Posterior vena cava (tissue), 2 donors: ENCODE results near the gene IDH3A. TPM values are rescaled to one million over a fixed set of nuclear protein-coding genes. Genes with fewer than 3 reads are reported as not detected.

Experiments used
- DNase-seq: peaks from one replicate; pipeline ENCODE4 v3.0.0-alpha.2; 2020; ENCODE audit warnings: low spot score
- intact Hi-C, 2 donors: fragments of 100-400 bp; cut with DNase I; formaldehyde crosslinking; loops; one replicate each; pipeline versions ENCODE4 v1.14.1 to v1.14.2; 2022 to 2023
- total RNA-seq, 2 donors: library from RNA; stranded (reverse); fragmentation: NEBNext Ultra II Directional; extraction: Animal tissue kit (Norgen Biotek cat#: 25700); gene quantifications; one replicate each; pipeline ENCODE4 v1.2.1, GENCODE V29; 2021
- donor health status: DM: yes; HTN: yes; CAD: no.
- donor health status: DM: yes; HTN: yes; CAD: no.

IDH3A gene
- total RNA-seq, 2 donors from 2014 or later: 84.2 to 90.6 TPM

GRCh38 chr15:78208887-78209645 lies 59.9 kb downstream of the IDH3A start:
- intact Hi-C loops: no loop called here

DNA sequence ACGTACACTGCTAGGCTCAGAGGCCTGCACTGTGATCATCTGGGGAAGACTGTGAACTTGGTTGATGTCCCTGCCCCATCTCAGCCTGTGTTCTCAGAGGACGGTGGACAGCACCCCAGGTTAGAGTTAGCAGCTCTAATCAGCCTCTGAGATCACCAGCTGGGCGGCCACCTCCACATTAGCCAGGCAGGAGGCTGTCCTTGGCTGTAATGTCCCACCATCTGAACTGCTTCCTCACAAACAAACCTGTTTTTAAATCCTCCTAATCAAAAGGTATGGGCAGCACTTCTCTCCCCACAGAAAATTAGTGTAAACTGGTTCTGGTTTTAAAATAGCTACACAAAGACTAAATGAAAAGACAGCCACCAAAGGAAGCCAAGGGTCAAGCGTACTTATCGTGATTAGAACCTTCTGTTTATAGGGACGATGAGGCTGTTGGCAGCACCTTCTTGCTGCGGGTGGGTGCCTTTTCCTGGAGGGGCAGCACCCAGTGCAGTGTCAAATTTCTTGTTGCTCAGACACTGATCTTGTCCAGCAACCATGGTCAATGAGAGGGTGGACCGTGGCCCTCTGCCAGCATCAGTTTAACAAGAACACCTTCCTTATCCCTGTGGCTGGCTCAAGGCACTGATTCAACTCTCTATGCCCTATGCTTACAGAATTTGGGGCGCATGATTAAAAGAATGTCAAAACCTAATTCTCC lies 60.6 kb downstream of the IDH3A start:
- intact Hi-C loops: no loop called here
- DNase-seq: no peak

More at GRCh38 chr15:78208887-78209645, 59.9 kb downstream of the IDH3A start:
- DNase-seq: no peak

GRCh38 chr15:78210349-78210717 lies 61.2 kb downstream of the IDH3A start:
- intact Hi-C loops: no loop called here
- no peak for DNase-seq

DNA sequence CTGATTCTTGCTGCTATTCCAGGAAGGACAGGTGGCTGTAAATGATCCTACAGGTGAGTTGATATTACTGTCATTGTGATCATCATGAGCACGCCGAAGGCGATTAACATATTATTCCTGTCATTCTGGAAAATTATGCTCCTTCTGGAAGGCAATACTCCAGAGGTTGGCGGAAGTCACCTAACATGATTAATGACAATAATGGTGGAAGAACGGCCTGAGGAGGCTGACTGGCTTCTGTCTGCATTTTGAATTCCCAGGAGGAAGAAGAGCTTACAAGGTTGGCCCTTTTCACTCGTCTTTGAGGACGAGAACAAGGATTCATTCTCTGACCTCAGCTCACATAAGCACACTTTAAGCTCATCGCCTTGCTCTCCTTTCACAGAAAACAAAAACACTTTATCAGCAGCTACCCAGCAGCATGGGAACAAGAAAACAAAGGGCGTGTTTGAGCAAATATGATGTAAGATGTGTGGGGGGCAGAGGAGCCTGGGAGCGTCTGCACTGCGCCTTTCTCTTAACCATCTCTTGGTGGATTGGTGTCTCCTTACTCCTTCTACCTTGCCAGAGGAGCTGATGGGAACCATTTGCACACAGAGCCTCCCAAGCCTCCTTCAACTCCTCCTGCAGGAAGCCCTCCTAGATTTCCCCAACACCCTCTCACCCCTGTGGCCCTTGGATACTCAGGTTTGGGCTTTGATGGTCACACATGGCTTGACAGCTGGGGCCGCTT lies 62.2 kb downstream of the IDH3A start:
- no peak for DNase-seq
- intact Hi-C loops: no loop called here

DNA sequence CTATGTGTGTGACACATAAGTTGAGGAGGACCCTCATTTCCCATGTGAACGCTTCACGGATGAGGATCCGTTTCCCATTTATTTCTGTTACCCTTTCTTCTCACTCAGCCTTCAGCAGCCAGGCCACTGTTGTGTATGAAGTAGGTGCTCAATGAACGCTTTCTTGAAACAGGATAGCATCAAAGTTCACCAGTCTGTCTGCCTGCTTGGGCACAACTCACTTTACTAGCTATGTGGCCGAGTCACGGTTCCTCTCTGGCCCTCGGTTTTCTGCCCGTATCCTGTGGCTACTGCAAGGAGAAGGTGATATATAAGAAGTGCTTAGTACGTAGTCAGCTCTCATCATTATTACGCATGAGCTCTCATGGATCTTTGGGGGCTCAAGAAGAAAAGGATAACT lies 62.8 kb downstream of the IDH3A start:
- intact Hi-C loops: no loop called here
- DNase-seq: no peak

DNA sequence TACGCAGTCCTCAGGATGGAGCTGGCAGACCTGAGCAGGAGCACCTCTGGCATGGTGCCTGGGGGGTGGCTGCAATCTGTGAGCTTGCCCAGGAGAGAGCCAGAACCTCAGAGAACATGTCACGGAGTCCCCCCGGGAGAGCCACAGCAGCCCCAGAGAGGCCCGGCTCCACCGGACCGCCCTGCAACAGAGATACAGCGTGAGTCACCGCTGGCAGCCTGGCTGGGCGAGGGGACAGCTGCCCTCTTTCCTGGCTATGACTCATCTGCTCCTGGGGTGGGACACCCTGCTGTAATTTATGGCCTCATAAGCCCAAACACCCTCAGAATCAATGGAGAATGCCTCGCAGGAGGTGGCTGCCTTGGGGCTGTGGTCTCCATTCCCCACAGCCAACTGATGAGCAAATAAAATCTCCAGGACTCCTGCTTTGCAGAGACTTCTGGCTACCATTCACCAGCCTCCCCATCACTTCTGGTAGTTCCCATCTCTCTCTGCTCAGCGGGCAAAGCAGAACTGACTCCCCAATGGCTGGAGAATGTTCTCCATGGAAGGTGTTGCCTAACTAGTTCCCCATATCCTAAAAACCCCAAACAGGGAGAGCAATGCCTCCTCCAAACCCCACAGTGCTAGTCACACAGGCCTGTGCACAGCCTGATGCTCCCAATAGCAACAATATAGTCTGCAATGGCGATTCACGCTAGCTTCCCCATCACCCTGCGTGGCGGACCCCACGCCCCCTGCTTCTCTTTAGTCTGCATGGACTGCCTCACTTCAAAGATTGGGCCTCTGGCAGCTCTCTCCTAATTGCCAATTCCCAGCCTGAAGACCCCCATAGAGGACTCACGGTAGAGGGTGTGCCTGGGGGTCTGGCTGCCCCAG lies 63.6 kb downstream of the IDH3A start:
- intact Hi-C loops: no loop called here

DNA sequence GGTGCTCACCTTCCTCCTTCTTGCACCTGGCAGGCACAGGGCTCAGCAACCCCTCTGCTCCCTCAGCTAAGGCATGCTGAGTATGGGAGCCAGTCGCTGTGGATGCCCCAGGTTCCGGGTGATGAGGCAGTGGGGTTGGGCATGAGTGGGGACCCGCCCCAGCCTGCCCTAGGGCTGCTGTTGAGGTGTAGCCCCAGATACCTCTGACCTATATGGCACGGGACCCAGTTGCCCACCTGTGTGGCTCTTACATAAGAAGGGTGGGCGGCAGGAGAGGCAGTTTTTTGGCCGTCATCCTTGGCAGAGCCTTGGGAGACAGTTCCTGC lies 64.2 kb downstream of the IDH3A start:
- intact Hi-C loops: no loop called here
- no peak for DNase-seq

More for the DNA sequence above, 63.6 kb downstream of the IDH3A start:
- DNase-seq: peak; percentile 92

- DNase-seq: no peak
- intact Hi-C loops: no loop called here
Measured at GRCh38 chr15:78213956-78214355, 64.8 kb downstream of the IDH3A start.

GRCh38 chr15:78216276-78217104 lies 67.3 kb downstream of the IDH3A start:
- no peak for DNase-seq
- intact Hi-C loops: no loop called here

DNA sequence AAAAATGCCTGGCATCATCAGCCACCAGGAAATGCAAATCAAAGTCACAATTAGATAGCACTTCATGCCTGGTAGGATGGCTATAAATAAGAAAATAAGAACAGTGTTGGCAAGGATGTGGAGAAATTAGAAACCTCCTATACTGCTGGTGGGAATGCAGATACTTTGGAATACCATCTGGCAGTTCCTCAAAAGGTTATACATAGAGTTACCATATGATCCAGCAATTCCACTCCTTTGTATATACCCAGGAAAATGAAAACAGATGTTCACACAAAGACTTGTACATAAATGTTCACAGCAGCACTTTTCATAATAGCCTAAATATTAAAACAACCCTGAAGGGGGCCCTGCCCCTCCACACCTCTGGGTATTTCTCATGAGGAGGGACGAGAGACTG lies 71.6 kb downstream of the IDH3A start:
- DNase-seq: no peak
- intact Hi-C loops: no loop called here

Other genes with a start within 250 kb of the IDH3A start
- gene TBC1D2B, start 71.7 kb upstream of the IDH3A start, total RNA-seq: 10 to 100 TPM; 46.5 to 57.9 TPM
- gene SH2D7, start 56.8 kb upstream of the IDH3A start, total RNA-seq: not detected
- 1 to 10 TPM; 5.1 to 6.7 TPM for gene CIB2, start 17.9 kb upstream of the IDH3A start, total RNA-seq
- not detected for gene ACSBG1, start 85.2 kb downstream of the IDH3A start, total RNA-seq
- gene DNAJA4, start 115.2 kb downstream of the IDH3A start, total RNA-seq: 10 to 100 TPM; 22.3 to 56.4 TPM
- 10 to 100 TPM; 35.0 to 36.8 TPM for gene SKIC8, start 150.2 kb downstream of the IDH3A start, total RNA-seq
- not detected for gene CRABP1, start 191.0 kb downstream of the IDH3A start, total RNA-seq